NCI-H526 treated with DMSO at 0.1 percent for 48 hours (cell line): Measurements from ENCODE around the gene RPL27.
"Not testable (repeated sequence)": the region's sequence is repeated elsewhere in the genome, so short reads cannot be mapped to it uniquely, and the experiment has no call there.

Experiments used
- DNase-seq: peaks from one replicate; lab custom pipeline; 2025; lab: John Stamatoyannopoulos, UW

The RPL27 gene

DNA sequence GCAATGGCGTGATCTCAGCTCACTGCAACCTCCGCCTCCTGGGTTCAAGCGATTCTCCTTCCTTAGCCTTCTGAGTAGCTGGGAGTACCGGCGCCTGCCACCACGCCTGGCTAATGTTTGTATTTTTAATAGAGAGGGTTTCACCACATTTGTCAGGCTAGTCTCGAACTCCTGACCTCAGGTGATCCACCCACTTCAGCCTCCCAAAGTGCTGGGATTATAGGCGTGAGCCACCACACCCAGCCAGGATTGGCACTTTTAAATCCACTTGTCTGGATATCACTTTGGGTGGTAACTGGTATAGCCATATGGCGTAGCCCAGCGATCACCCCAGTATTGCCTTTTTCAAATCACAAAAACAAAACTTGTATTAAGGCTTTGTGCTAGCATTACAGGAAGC lies 4.3 kb upstream of the RPL27 start:
- DNase-seq: not testable (repeated sequence)

DNA sequence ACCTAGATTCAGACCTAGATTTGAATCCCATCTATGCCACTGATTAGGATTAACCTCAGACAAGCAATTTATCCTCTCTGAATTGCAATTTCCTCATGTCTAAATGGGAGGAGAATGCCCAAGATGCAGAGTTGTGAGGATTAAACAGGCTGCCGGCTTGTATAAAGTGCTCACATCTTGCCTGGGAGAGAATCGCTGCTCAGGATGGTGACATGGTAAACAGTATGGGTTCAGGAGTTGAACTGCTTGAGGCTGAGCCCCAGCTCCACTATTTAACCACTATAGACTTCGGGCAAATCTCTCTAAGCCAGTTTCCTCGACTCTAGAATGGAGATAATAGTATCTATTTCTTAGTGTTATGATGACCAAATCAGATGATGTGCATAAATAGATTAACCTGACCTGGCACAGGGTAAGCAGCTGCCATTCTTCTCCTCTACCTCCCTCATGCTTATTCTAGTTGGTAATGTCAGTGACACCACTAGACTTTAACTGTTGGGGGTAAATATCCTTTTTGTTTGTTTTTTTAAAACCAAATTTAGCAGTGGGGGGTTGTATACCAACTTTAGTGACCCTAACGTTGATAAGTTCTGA lies 732 bp upstream of the RPL27 start:
- no peak for DNase-seq

GRCh38 chr17:42999003-42999525 lies 845 bp downstream of the RPL27 start:
- DNase-seq: no peak

DNA sequence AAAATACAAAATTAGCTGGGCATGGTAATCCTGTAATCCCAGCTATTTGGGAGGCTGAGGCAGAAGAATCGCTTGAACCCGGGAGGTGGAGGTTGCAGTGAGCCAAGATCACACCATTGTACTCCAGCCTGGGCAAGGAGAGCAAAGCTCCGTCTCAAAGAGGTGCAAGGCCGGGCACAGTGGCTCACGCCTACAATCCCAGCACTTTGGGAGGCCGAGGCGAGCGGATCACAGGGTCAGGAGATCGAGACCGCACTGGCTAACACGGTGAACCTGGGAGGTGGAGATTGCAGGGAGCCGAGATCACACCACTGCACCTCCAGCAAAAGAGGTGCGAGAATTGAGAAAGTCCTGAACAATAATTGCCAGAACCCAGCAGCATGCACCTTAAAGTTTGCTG lies 2.7 kb downstream of the RPL27 start:
- not testable (repeated sequence) for DNase-seq

- no peak for DNase-seq
These were observed 5.4 kb downstream of the RPL27 start for GRCh38 chr17:43003542-43004172.

DNA sequence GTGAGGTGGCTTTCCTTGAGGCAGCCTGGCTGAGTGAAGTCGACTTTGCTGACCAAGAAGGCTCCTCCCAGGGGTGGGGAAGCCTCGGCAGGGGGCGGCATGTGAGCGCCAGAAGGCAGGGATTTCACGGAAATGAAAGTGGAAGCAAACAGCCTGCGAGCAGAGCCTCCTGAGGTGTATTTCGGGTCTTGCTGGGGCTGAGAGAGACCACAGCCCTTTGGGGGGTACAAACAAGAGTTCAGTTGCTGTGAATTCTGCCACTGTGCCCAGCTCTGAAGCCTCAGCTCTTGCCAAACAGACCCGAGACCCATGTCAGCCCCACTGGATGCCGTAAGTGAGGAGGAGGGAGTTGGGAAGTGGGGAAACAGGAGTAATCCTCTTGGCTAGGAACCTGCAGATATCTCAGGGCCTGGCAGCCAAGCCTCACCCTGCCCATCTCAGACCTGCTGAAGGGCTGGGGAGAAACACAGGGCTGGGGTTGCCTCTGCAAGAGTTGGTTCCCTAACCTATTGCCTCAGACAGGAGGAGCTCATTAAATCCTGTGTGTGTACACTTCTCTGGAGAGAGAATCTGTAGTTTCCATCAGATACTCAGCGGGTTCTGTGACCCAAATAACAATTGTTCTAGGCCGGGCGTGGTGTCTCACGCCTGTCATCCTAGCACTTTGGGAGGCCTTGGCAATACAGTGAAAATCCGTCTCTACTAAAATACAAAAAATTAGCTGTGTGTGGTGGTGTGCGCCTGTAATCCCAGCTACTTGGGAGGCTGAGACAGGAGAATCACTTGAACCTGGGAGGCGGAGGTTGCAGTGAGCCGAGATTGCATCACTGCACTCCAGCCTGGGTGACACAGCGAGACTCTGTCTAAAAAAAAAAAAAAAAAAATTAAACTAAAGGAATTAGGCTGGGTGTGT lies 8.7 kb downstream of the RPL27 start, which contains the start of gene IFI35:
TSS of gene IFI35 (plus strand) at position 146 of the 913 bp plus-strand sequence. CDS start at position 310, 164 bp downstream.
- DNase-seq: no peak

GRCh38 chr17:43010667-43011308 lies 12.6 kb downstream of the RPL27 start:
- no peak for DNase-seq

- no peak for DNase-seq
These were observed 13.7 kb downstream of the RPL27 start for GRCh38 chr17:43011728-43012472.

DNA sequence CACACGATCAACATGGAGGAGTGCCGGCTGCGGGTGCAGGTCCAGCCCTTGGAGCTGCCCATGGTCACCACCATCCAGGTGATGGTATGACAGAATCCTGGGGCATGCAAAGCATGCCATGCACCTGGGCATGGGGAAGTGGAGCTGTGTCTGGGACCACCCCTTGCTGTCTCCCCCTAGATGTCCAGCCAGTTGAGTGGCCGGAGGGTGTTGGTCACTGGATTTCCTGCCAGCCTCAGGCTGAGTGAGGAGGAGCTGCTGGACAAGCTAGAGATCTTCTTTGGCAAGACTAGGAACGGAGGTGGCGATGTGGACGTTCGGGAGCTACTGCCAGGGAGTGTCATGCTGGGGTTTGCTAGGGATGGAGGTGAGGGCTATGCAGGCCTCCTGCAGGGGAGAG lies 15.1 kb downstream of the RPL27 start:
- no peak for DNase-seq

- no peak for DNase-seq
These were observed 15.9 kb downstream of the RPL27 start for GRCh38 chr17:43014020-43014648.

DNA sequence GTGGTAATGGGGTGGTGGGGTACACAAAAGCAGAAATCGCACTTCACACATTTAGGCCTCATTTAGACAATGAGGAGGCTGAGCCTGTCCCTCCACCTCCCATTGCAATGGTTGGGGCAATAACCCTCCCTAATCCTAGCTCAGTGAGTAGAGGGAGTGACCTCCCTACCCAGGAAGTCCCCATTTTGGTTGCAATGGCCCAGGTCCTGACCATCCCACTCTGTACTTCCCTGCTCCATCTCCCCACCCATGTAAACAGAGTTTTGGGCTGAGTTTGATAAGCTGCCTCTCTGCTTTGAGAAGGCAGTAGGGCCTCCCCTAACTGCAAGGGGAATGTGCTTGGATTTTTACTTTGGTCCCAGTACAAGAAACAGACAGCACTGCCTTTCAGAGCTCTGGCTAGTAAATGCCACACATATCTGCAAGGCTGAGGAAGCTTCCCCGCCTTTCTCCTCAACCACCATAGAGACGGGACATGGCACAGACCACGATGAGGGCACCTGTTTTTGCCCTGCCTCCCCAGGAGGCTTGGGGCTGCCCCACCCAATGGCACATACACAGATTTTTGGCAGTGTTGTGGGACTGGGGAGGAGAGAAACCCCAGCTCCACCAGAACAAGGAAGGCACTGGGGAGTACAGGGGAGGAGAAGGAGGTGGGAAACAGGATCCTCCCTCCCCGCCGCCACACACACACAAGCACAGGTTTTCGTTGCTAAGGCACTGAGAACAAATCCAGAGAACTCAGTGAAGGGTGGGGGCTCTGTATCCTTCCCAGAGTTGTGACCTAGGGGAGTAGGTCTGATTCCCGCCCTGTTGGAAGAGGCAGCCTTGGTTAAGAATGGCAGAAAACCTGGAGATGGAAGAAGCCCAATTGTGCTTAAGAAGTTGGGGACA lies 16.7 kb downstream of the RPL27 start:
- no peak for DNase-seq

GRCh38 chr17:43015579-43015978 lies 17.4 kb downstream of the RPL27 start:
- DNase-seq: no peak

DNA sequence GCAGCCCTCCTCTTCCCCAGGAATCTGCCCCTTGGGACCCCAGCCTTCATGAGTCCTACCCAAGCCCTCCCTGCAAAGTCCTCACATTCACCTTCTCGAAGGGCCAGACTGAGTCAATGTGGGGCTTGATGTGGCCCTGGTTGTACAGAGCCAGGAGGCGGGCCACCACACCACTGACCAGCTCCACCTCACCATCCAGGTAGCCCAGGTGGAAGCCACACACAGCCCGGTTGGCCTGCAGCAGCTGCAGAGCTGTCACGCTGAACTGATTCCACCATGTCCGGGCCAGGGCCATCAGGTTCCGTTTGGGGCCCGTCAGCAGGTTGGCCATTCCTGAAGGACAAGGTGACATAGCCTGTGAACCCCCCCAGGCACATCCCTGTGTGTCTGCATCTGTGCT lies 18.0 kb downstream of the RPL27 start:
- DNase-seq: no peak

- DNase-seq: no peak
These were observed 20.0 kb downstream of the RPL27 start for GRCh38 chr17:43018008-43018853.

- no peak for DNase-seq
These were observed 20.7 kb downstream of the RPL27 start for GRCh38 chr17:43018932-43019331.

DNA sequence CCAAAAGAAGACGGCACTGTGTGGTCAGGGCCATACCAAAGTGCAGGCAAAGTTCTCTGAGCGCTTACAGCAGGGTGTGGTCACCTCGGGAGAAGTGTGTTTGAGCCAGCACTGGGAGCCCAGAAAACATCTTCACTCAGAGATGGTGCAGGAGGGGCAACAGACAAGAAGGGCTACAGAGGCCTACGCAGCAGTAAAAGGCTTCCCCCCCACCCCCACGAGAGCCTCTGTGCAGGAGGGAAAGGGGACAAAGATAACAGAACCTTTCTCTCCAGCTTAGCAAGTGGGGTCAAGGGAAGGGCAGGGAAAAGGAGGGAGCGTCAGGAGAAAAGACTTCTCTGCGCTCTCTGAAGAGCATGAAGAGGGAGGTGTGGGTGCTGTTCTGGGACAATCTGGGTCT lies 21.2 kb downstream of the RPL27 start:
- DNase-seq: no peak

- no peak for DNase-seq
These were observed 21.9 kb downstream of the RPL27 start for GRCh38 chr17:43020030-43020621.
